ENCODE data around the gene SLC12A8.

Gene SLC12A8

GRCh38 chr3:125213946-125214542 lies 1.5 kb upstream of the SLC12A8 start:
- DNase-seq: no peak

GRCh38 chr3:125213364-125213755 lies 812 bp upstream of the SLC12A8 start:
- DNase-seq: no peak

DNA sequence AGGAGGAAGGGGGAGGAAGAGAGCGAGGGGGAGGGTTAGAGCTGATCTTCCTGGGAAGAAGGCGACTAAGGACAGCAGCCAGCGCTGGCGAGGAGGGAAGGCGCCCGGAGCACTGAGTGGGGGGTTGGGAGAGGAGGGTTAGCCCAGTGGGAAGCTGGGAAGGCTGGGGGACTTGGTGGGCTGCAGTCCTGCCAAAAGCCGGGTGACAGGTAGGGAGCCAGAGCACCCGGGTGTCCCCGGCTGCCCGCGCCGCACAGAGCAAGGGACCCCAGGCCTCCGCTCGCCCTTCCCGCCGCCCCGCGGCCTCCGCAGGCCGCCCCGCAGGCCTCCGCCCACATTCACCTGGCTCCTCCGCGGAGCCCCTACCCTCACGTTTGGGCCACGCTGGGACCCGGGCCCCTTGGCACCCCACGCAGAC lies 448 bp downstream of the SLC12A8 start:
- DNase-seq: no peak

DNA sequence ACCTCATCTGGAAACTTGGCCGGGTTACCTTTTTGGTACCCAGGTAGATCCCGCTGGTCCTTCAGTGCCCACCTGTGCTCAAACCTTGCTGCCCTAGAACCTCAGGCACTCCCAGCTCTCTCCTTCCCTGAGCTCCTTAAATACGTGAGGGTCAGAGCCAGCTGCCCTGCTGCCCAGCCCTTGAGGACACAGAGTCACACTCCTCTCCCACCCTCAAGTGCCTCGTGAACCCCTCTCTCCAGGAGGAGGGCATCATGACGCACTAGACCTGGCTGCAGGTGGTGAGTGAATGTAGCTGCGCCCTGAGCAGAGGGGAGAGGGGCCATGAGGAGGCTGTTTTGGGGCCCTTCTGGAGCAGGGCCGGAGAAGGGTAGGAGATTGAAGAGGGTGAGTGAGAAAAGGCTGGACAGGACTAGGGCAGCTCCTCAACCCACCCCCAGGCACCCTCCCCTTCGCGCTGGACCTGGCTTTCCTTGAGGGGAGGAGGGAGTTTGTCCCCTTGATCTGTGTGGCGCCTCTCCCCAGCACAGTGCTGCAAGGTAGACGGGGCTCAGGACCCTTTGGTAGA lies 941 bp downstream of the SLC12A8 start:
- no peak for DNase-seq

- no peak for DNase-seq
These were observed 4.5 kb downstream of the SLC12A8 start for GRCh38 chr3:125207949-125208568.

DNA sequence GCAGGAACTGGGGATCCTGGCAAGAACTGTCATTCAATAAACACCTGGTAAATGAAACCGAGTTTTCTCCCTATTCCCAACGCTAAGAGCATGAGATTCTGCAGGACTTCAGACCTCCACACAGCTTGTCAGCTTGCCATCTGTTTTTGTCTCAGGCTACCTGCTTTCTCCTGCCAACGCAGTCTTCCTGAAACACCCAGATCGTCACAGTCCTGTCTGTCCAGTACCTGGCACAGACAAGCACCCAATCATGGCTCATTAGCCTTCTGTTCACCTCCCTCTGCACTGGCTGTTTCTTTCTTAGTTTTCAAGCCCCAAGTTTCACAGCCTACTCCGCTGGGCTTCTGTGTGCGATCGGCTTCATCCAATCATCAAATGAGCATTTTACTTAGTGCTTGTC lies 5.0 kb downstream of the SLC12A8 start:
- no peak for DNase-seq

DNA sequence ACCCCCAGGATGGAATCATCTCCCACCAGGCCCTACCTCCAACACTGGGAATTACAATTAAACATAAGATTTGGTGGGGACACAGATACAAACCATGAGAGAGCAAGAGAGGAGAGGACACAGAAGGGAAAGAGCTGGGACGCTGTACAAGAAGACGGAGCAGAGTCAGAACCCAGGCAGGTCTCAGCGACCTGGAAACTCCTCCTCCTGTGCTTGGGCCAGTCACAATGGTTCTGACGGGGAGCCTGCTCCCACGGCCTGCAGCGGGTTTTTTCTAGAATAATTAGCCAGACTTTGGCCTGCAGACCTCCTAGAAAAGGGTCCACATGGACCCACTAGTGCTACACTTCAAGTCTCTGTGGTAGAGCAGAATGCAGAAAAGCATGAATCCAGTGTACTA lies 5.6 kb downstream of the SLC12A8 start:
- no peak for DNase-seq

DNA sequence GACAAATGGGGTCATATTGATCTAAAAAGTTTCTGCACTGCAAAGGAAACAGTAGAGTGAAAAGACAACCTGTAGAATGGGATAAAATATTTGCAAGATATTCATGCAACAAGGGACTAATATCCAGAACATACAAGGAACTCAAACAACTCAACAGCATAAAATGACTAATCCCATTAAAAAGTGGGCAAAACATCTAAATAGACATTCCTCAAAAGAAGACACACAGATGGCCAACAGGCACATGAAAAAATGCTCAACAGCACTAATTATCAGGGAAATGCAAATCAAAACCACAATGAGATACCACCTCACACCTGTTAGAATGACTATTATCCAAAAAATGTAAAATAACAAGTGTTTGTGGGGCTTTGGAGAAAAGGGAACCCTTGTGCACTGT lies 8.8 kb downstream of the SLC12A8 start:
- no peak for DNase-seq

DNA sequence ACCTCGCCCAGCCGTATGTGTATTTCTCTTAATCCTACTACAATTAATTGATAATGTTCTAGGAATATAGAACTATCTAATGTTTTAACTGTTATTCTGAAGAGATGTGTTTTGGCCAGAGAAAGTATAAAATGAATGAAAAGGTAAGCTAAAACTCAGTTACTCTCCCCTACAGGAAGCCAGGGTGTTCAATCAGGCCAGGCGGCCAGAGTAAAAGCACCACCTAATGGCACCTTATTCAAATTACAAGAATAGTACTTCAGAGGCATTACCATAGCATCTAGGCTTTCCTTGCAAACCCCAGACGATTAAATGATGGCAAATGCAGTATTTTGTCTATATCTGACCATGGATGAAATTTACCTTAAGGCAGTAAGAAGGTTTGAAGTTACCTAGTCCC lies 10.4 kb downstream of the SLC12A8 start:
- DNase-seq: no peak

GRCh38 chr3:125200731-125201139 lies 11.8 kb downstream of the SLC12A8 start:
- no peak for DNase-seq

- DNase-seq: no peak
These were observed 17.5 kb downstream of the SLC12A8 start for GRCh38 chr3:125194849-125195601.

DNA sequence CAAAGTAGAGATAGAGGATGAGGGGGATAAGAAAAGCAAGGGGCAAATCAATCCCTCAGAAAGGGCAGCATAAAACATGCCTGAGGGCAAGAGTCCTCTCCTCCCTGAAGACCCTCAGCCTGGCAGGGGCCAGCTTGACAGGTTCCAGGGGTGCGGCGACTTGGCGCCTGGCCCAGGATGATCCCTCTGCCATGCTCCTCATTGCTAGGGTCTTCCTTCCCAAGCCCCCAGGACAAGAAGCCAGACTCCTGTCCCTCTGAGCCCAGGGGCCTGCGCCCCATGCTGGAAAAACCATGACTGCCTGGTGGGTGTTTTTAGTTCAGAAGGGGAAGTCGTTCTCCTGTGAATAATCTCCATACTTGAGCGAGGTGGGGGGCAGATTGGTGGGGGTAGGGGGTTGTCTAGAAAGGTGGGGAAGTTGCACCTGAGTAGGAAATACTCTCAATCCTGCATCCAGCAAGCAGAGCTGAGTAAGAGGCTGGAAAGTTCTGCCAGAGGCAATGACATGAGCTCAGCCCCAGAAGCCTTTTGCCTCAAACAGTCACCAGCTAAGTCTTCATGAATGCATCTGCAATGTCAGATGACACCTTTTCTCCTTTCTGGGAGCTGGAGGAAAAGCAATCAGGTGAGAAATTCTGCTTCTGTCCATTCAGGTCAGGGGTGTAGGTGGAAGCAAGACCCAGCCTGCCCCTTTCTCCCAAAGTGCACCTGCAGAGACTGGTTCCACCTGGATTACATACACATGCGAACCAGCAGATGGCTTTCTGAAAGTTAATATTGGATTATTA lies 18.3 kb downstream of the SLC12A8 start:
- DNase-seq: no peak

GRCh38 chr3:125192190-125193035 lies 20.1 kb downstream of the SLC12A8 start:
- DNase-seq: no peak

GRCh38 chr3:125191730-125192129 lies 20.8 kb downstream of the SLC12A8 start:
- DNase-seq: no peak

GRCh38 chr3:125191256-125191655 lies 21.3 kb downstream of the SLC12A8 start:
- DNase-seq: no peak

DNA sequence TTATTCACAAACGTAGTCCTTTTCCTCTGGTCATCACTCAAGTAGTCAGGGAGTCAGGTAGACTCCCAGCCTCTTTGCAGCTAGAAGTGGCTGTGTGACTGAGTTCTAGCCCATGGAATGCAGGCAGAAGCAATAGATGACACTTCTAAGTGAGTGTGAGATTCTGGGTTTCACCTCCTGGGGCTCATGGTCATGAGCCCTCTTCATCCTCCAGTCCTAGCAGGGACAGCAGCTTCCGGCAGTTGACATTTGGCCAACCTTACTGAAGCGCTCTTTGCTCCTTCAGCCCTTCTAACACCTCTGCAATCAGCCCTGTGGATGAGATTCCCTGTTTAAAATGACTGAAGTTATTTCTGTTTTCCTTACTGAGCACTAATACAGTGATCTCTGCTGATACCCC lies 21.8 kb downstream of the SLC12A8 start:
- DNase-seq: no peak

GRCh38 chr3:125189378-125190165 lies 23.0 kb downstream of the SLC12A8 start:
- no peak for DNase-seq

DNA sequence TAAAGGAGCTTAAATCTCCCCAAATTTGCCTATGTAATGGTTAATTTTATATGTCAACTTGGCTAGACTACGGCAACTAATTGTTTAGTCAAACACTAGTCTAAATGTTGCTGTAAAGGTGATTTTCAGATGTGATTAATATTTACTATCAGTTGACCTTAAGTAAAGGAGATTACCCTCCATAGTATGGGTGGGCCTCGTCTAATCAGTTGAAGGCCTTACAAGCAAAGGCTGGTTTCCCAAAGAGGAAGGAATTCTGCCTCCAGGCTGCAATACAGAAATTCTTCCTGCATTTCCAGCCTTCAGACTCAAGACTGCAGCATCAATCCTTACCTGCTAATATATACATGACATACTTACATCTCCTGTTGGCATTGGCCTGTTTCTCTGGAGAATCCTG lies 23.6 kb downstream of the SLC12A8 start:
- DNase-seq: no peak

- no peak for DNase-seq
These were observed 25.0 kb downstream of the SLC12A8 start for GRCh38 chr3:125187599-125187910.

GRCh38 chr3:125186800-125187598 lies 25.5 kb downstream of the SLC12A8 start:
- DNase-seq: no peak
